CD14-positive monocyte (primary cell): Measurements from ENCODE around the gene RNF40. TPM values are rescaled to one million over a fixed set of nuclear protein-coding genes. Genes with fewer than 3 reads are reported as not detected.

Experiments used
- DNase-seq, 3 donors: peaks; one replicate each; pipeline ENCODE4 v3.0.0-alpha.2; 2011 to 2022
- H2AFZ ChIP-seq: 2 replicates; pipeline ENCODE4 v1.6.0; 2012; ENCODE audit warnings: mild to moderate bottlenecking, low read depth, low read length, inconsistent platforms; ENCODE audit not compliant: insufficient read depth, poor library complexity, severe bottlenecking
- H3K27ac ChIP-seq, 2 donors: 1 replicate in 1 of 2; 2 replicates in 1 of 2; pipeline ENCODE4 v1.5.1; 2012 to 2013; ENCODE audit warnings: low read length in 2 of 2, control low read depth in 1 of 2, inconsistent platforms in 1 of 2, low read depth in 1 of 2, mild to moderate bottlenecking in 1 of 2
- H3K27me3 ChIP-seq, 2 donors: one replicate each; pipeline versions ENCODE4 v1.6.0 to v1.6.1; 2011 to 2013; ENCODE audit warnings: low read length in 2 of 2; ENCODE audit not compliant: control insufficient read depth in 2 of 2, insufficient read depth in 2 of 2
- H3K36me3 ChIP-seq, 2 donors: replicated peaks in 1 of 2; 1 replicate in 1 of 2; 2 replicates in 1 of 2; pipeline versions ENCODE4 v1.5.1 to v1.6.1; 2012 to 2013; ENCODE audit warnings: low read length in 2 of 2, control low read depth in 1 of 2, inconsistent platforms in 1 of 2, mild to moderate bottlenecking in 1 of 2; ENCODE audit not compliant: insufficient read depth in 2 of 2, control insufficient read depth in 1 of 2
- H3K4me1 ChIP-seq, 2 donors: 1 replicate in 1 of 2; 2 replicates in 1 of 2; pipeline versions ENCODE4 v1.5.1 to v1.6.1; 2012 to 2013; ENCODE audit warnings: low read length in 2 of 2, control low read depth in 1 of 2, inconsistent platforms in 1 of 2, mild to moderate bottlenecking in 1 of 2, moderate library complexity in 1 of 2; ENCODE audit not compliant: insufficient read depth in 2 of 2, control insufficient read depth in 1 of 2
- H3K4me2 ChIP-seq: replicated peaks from 2 replicates; pipeline ENCODE3; 2012; ENCODE audit warnings: low read length, moderate library complexity, mild to moderate bottlenecking; ENCODE audit not compliant: poor library complexity, severe bottlenecking; ENCODE audit errors: extremely low read depth
- H3K4me3 ChIP-seq, 3 experiments: fragments of 200-600 bp in 1 of 3; sonication (generic) in 1 of 3; replicated peaks in 1 of 3; 1 replicate in 2 of 3; 2 replicates in 1 of 3; pipeline ENCODE4 v1.5.1; 2011 to 2013; ENCODE audit warnings: low read length in 3 of 3, mild to moderate bottlenecking in 3 of 3, control low read depth in 2 of 3, low read depth in 2 of 3, inconsistent platforms in 1 of 3, moderate library complexity in 1 of 3
- H3K79me2 ChIP-seq: 2 replicates; pipeline ENCODE4 v1.6.0; 2012; ENCODE audit warnings: mild to moderate bottlenecking, control low read depth, inconsistent platforms, low read length, moderate library complexity; ENCODE audit not compliant: insufficient read depth
- H3K9ac ChIP-seq: 2 replicates; pipeline ENCODE4 v1.6.0; 2017; ENCODE audit warnings: low read length, mild to moderate bottlenecking; ENCODE audit not compliant: insufficient read depth, poor library complexity, severe bottlenecking
- H3K9me3 ChIP-seq, 2 donors: replicated peaks in 1 of 2; 1 replicate in 1 of 2; 2 replicates in 1 of 2; pipeline versions ENCODE4 v1.5.1 to v1.6.1; 2012 to 2013; ENCODE audit warnings: low read length in 2 of 2, control low read depth in 1 of 2; ENCODE audit not compliant: control insufficient read depth in 1 of 2, insufficient read depth in 1 of 2
- H4K20me1 ChIP-seq: 2 replicates; pipeline ENCODE4 v1.6.0; 2012; ENCODE audit warnings: mild to moderate bottlenecking, low read length, control low read depth, moderate library complexity; ENCODE audit not compliant: insufficient read depth
- H3K27ac Mint-ChIP-seq, 7 donors: one replicate each; pipeline ENCODE4 v1.8.0; 2020; ENCODE audit warnings: mild to moderate bottlenecking in 7 of 7, mixed read lengths in 7 of 7, moderate library complexity in 6 of 7, inconsistent platforms in 2 of 7
- H3K27me3 Mint-ChIP-seq, 3 donors: one replicate each; pipeline ENCODE4 v1.8.0; 2021 to 2022; ENCODE audit warnings: low read depth in 3 of 3, mild to moderate bottlenecking in 3 of 3, mixed read lengths in 3 of 3, moderate library complexity in 3 of 3, inconsistent platforms in 1 of 3
- H3K36me3 Mint-ChIP-seq, 2 donors: one replicate each; pipeline ENCODE4 v1.8.0; 2020; ENCODE audit warnings: mixed read lengths in 2 of 2, inconsistent platforms in 1 of 2, mild to moderate bottlenecking in 1 of 2
- H3K4me1 Mint-ChIP-seq: one replicate; pipeline ENCODE4 v1.8.0; 2020; ENCODE audit warnings: mild to moderate bottlenecking, mixed read lengths
- H3K4me3 Mint-ChIP-seq, 2 donors: one replicate each; pipeline ENCODE4 v1.8.0; 2020; ENCODE audit warnings: mild to moderate bottlenecking in 2 of 2, mixed read lengths in 2 of 2, moderate library complexity in 1 of 2
- H3K9me3 Mint-ChIP-seq, 7 donors: one replicate each; pipeline ENCODE4 v1.8.0; 2020 to 2022; ENCODE audit warnings: mixed read lengths in 7 of 7, mild to moderate bottlenecking in 6 of 7, moderate library complexity in 6 of 7, inconsistent platforms in 2 of 7
- WGBS: methylation state at CpG from one replicate; pipeline ENCODE4 v1.1.5; 2013; ENCODE audit warnings: missing lambda C conversion rate; ENCODE audit not compliant: insufficient coverage; 5-methylcytosine and 5-hydroxymethylcytosine counted together
- intact Hi-C, 2 donors: fragments of 100-400 bp; cut with micrococcal nuclease; formaldehyde crosslinking; loops; one replicate each; pipeline versions ENCODE4 v1.15.0 to v1.15.1; 2023
- polyA plus RNA-seq, 3 donors: library from polyadenylated mRNA; depleted of rRNA in 1 of 3; unstranded in 2 of 3; stranded (reverse) in 1 of 3; fragments of 300-500 nt in 2 of 3; fragments of >200 nt in 1 of 3; fragmentation: Illumina TruSeq in 2 of 3; gene quantifications; 1 replicate in 2 of 3; 2 replicates in 1 of 3; pipeline ENCODE4 v1.2.3, GENCODE V29; 2012 to 2021
- TF ChIP-seq, protein P1 (sequence below): fragments of 200-600 bp; IDR thresholded peaks from one replicate; pipeline ENCODE4 v1.8.0; 2022; ENCODE audit warnings: antibody characterized with exemption, mild to moderate bottlenecking

RNF40 gene
- polyA plus RNA-seq, 3 donors: 14.8 to 53.5 (median 34.9) TPM

DNA sequence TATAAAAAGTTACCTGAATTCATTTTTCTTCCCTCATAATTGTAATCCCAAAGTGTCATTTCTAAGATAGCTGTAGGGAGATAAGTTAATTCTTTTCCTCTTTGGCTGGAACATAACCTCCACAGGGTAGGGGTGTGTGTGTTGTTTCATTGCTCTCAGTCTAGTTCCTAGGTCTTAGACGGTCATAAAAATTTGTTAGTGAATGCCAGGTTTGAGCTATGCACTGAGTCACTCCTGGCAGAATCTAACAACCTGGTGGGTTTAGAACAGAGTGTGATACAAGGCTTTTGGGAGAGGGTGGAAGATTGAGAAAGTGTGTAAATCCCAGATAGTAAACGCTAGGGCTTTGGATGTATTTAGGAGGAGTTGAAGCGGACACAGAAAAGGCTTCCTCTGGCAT is 14.8 kb upstream of the RNF40 start:
- intact Hi-C loops: loop anchor here (5.0 kb wide), 2 partner anchors 35 to 45 kb away; no protein-coding TSS in a partner anchor
- Mint-ChIP-seq H3K27ac (peak overlapping the region; percentile 80 to 95 (median 90)), H3K4me3 (peak overlapping the region; percentile 89 to 92), H3K9me3 (no peaks in the 10 kb centered on the region), H3K4me1 (peaks cover 27% of the 10 kb centered on the region), H3K36me3 (peaks cover 40 to 59% of the 10 kb centered on the region in 2 donors), H3K27me3 (no peaks in the 10 kb centered on the region)
- Histone ChIP-seq H3K27me3 (no peaks in the 10 kb centered on the region), H2AFZ (peak overlapping the region; percentile 87), H3K79me2 (peaks cover 29% of the 10 kb centered on the region), H3K9ac (peak overlapping the region; percentile 73), H3K36me3 (peaks cover 34 to 58% of the 10 kb centered on the region in 2 donors), H3K9me3 (no peaks in the 10 kb centered on the region), H4K20me1 (no peaks in the 10 kb centered on the region), H3K4me2 (peak overlapping the region; percentile 77), H3K27ac (peak overlapping the region; percentile 69 to 88), H3K4me1 (peaks cover 23 to 24% of the 10 kb centered on the region in 2 donors), H3K4me3 (peak overlapping the region in 2 of 3 experiments; percentile 69 to 79)
- WGBS: 82% methylated on average over 2 of the region's 3 CpGs
- TF ChIP-seq, protein P1, sequence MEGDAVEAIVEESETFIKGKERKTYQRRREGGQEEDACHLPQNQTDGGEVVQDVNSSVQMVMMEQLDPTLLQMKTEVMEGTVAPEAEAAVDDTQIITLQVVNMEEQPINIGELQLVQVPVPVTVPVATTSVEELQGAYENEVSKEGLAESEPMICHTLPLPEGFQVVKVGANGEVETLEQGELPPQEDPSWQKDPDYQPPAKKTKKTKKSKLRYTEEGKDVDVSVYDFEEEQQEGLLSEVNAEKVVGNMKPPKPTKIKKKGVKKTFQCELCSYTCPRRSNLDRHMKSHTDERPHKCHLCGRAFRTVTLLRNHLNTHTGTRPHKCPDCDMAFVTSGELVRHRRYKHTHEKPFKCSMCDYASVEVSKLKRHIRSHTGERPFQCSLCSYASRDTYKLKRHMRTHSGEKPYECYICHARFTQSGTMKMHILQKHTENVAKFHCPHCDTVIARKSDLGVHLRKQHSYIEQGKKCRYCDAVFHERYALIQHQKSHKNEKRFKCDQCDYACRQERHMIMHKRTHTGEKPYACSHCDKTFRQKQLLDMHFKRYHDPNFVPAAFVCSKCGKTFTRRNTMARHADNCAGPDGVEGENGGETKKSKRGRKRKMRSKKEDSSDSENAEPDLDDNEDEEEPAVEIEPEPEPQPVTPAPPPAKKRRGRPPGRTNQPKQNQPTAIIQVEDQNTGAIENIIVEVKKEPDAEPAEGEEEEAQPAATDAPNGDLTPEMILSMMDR: no peak
- DNase-seq: no peak

DNA sequence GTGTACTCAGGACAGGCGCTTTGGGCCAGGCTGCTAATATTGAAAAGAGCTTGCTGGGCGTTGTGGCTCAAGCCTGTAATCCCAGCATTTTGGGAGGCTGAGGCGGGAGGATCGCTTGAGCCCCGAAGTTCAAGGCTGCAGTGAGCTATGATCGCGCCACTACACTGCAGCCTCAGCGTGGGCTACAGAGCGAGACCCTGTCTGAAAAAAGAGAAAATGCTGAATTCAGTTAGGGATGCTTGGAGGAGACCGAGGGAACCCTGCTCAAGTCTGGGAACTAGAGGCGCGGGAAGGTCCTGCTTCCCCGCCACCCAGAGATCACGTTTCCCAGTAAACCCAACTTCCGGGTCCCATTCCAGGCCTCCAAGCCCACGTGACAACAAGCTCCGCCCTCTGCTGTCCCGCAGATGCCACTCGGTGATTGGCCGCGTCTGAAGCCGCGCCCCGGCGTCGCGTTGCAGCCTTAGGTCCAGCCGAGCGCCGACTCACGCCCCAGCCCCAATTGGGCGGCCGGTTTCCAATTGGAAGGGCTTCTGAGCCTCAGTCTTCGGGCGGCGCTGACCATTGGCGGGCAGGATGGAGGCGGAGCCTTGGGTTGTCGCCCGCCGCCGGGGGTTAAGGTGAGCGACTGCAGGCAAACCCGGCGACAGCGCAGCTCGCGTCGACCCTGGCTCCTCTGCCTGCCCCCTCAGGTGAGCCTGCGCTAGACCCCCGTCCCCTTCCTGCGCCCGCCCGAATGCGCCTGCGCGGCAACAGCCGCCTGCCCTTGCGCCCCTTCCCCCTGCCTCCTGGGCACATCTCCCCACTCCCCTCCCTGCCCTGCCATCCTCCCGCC is 14.1 kb upstream of the RNF40 start, which contains the start of gene PHKG2:
Gene PHKG2 (plus strand): TSS at position 627 of the 835 bp plus-strand sequence. CDS start 396 bp downstream, outside the sequence.
- H3K27ac Mint-ChIP-seq: peak within 1 kb of the TSS; percentile 80 to 95 (median 90)
- peak within 1 kb of the TSS; percentile 92 to 93 for H3K4me3 Mint-ChIP-seq
- peaks cover 41 to 58% of the 10 kb centered on the region in 2 donors for H3K36me3 ChIP-seq
- no peaks in the 10 kb centered on the region for H3K9me3 ChIP-seq
- no peaks in the 10 kb centered on the region for H3K9me3 Mint-ChIP-seq
- TF ChIP-seq, protein P1: no peak
- H3K36me3 Mint-ChIP-seq: peaks cover 39 to 54% of the 10 kb centered on the region in 2 donors
- intact Hi-C loops: loop anchor here (2.0 to 5.0 kb wide), 3 partner anchors 15 to 46 kb away; partner anchors contain the start of genes CFAP119 (in 1 of the 2) and RNF40 (in 1 of the 2)
- H3K4me1 ChIP-seq: peaks cover 23 to 24% of the 10 kb centered on the region in 2 donors
- H3K79me2 ChIP-seq: peaks cover 29% of the 10 kb centered on the region
- peak within 1 kb of the TSS; percentile 87 for H2AFZ ChIP-seq
- DNase-seq: peak; percentile 97 to 99 (median 98)
- H3K4me2 ChIP-seq: peak within 1 kb of the TSS; percentile 77
- H3K4me1 Mint-ChIP-seq: peaks cover 27% of the 10 kb centered on the region
- H3K4me3 ChIP-seq: peak within 1 kb of the TSS; percentile 48 to 79 (median 69)
- H3K27me3 ChIP-seq: no peaks in the 10 kb centered on the region
- H3K27ac ChIP-seq: peak within 1 kb of the TSS; percentile 69 to 88
- no peaks in the 10 kb centered on the region for H3K27me3 Mint-ChIP-seq
- H4K20me1 ChIP-seq: no peaks in the 10 kb centered on the region
- 4% methylated on average over 55 of the region's 60 CpGs for WGBS
- peak within 1 kb of the TSS; percentile 73 for H3K9ac ChIP-seq
